Nucleus accumbens (tissue), 56 donors: ENCODE data around the gene CLIC5.

Experiments
- DNase-seq, 56 donors: peaks; one replicate each; lab custom pipeline; 2025; lab: John Stamatoyannopoulos, UW

Gene CLIC5

GRCh38 chr6:46015119-46015968, at the start of gene CLIC5:
Gene CLIC5 (minus strand): TSS chr6:46015860. CDS start chr6:46015542, 318 bp downstream.
- DNase-seq, result peak in 5 of 56 donors; percentile 0 to 25 (median 16)

- DNase-seq, result no peak
These were observed 47.3 kb upstream of the CLIC5 start for GRCh38 chr6:46062991-46063390.

- no peak for DNase-seq
These were observed 46.7 kb upstream of the CLIC5 start for GRCh38 chr6:46062312-46062711.

GRCh38 chr6:46061497-46061896, 45.8 kb upstream of the CLIC5 start:
- no peak for DNase-seq

GRCh38 chr6:46059608-46060007, 43.9 kb upstream of the CLIC5 start:
- no peak for DNase-seq

DNA sequence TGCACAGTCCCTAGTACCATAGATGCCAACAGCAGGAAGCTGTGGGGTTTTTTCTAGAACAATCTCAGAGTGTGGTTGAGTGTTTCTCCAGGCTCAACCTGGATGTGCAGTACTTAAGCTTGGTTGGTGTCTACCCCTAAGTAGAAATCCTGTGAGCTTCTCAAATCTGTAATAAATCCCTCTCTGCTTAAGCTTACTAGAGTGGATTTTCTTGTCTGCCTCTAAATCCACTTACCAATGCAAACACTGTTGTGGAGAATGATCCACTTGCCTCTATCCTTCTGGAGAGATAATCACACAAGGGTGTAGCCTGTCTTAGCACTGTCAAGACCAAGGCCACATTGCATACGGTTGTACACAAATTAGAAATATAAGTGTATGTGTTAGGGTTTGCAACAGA, 43.3 kb upstream of the CLIC5 start:
- DNase-seq, result no peak

- DNase-seq, result no peak
These were observed 42.1 kb upstream of the CLIC5 start for GRCh38 chr6:46057792-46058191.

- no peak for DNase-seq
These were observed 41.4 kb upstream of the CLIC5 start for GRCh38 chr6:46056906-46057529.

DNA sequence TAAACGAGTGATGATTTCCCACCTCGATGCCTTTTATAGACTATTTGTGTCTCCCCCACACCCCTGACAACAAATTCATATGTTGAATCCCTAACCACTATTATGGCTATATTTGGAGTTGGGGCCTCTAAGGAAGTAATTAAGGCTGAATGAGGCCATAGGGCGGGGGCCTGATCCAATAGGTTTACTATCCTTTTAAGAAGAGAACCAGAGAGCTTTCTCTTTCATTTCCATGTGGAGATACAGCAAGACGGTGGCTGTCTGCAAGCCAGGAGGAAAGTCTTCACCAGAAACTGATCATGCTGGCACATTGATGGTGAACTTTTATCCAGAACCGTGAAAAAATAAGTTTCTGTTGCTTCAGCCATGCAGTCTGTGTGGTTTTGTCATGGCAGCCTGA, 38.9 kb upstream of the CLIC5 start:
- DNase-seq, result no peak

- DNase-seq, result no peak
These were observed 37.6 kb upstream of the CLIC5 start for GRCh38 chr6:46053039-46053933.

- DNase-seq, result no peak
These were observed 36.8 kb upstream of the CLIC5 start for GRCh38 chr6:46052479-46052878.

- no peak for DNase-seq
These were observed 36.3 kb upstream of the CLIC5 start for GRCh38 chr6:46051962-46052361.

DNA sequence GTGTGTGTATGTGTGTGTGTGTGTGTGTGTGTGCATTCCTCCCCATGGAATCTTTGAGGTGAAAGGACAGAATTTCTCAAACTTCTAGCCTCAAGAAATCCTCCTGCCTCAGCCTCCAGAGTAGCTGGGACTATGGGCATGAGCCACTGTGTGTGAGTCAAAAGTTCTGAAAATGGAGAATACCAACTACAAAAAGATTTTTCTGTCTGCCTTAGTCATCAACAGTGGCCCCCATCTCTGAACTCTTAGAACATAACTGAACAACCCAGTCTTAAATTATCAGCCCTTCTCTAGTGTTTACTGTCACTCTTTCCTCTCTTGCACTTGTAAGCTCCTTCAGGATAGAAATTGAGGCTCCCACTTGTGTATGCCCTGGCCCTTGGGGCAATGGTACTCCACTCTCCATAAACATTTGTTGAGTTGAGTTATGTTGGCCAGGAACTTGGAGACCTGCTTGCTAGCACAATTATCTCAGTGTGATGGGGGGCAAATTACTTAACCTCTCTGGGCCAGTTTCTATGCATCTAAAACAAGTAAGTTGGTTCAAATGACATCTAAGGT, 35.3 kb upstream of the CLIC5 start:
- DNase-seq, result no peak

GRCh38 chr6:46048646-46049297, 33.1 kb upstream of the CLIC5 start:
- DNase-seq, result no peak

GRCh38 chr6:46046558-46047174, 31.0 kb upstream of the CLIC5 start:
- DNase-seq, result no peak

- no peak for DNase-seq
These were observed 29.4 kb upstream of the CLIC5 start for GRCh38 chr6:46044881-46045617.

- peak in 1 of 56 donors; percentile 3 for DNase-seq
These were observed 26.8 kb upstream of the CLIC5 start for GRCh38 chr6:46042355-46042999.

DNA sequence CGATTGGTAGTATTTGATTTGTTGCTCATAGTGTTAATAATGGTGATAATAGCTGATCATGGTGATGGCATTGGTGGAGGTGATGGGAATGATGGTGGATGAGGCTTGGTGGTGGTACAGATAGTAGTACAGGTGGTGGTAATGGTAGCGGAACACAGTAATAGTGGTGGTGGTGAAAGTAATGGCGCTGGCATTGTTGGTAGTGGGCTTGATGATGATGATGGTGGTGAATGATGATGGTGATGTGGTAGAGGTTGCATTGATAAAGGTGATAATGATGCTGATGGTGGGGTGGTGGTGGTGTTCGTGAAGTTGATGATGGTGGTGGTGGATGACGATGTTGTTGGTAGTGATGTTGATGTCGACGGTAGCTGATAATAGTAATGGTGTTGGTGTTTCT, 24.6 kb upstream of the CLIC5 start:
- no peak for DNase-seq
